ENCODE measurements around the gene MED31. TPM values are rescaled to one million over a fixed set of nuclear protein-coding genes. Genes with fewer than 3 reads are reported as not detected.

Gene MED31
- total RNA-seq, 1 experiment from 2014 or later = 17.8 TPM

- BruUV-seq (replicated peaks) = no TSS peak
- Mint-ChIP-seq H3K9me3 (ENCODE audit: unreplicated experiment) (no peaks in the 10 kb centered on the region), H3K27ac (ENCODE audit: low read depth, unreplicated experiment) (peak overlapping the region; percentile 61), H3K36me3 (ENCODE audit: insufficient read depth, unreplicated experiment) (no peaks in the 10 kb centered on the region), H3K27me3 (ENCODE audit: insufficient read depth, unreplicated experiment) (no peaks in the 10 kb centered on the region), H3K4me3 (ENCODE audit: unreplicated experiment) (no peak overlapping the region), H3K4me1 (ENCODE audit: insufficient read depth, unreplicated experiment) (peaks cover 37% of the 10 kb centered on the region)
- DNase-seq (ENCODE audit: unreplicated experiment) = peak; percentile 90
- CTCF ChIA-PET = interaction anchor here (0.6 to 8.1 kb wide), 7 partner anchors 126 to 545 kb away, joined by 3 to 73 read pairs (median 4); no protein-coding TSS in a partner anchor
- intact Hi-C loops (cut with micrococcal nuclease) = loop anchor here (5.0 kb wide), 1 partner anchor 353 kb away; the partner anchor contains the start of gene BCL6B
- no peak for TF ChIP-seq CTCF (IDR thresholded peaks at IDR 0.05; ENCODE audit: unreplicated experiment)
- POLR2A ChIA-PET = interaction anchor here (0.7 to 1.7 kb wide), 3 partner anchors 12 to 343 kb away, joined by 3 to 7 read pairs (median 4); partner anchors contain the start of gene RNASEK
These were observed 18.2 kb upstream of the MED31 start for GRCh38 chr17:6669479-6670212.

DNA sequence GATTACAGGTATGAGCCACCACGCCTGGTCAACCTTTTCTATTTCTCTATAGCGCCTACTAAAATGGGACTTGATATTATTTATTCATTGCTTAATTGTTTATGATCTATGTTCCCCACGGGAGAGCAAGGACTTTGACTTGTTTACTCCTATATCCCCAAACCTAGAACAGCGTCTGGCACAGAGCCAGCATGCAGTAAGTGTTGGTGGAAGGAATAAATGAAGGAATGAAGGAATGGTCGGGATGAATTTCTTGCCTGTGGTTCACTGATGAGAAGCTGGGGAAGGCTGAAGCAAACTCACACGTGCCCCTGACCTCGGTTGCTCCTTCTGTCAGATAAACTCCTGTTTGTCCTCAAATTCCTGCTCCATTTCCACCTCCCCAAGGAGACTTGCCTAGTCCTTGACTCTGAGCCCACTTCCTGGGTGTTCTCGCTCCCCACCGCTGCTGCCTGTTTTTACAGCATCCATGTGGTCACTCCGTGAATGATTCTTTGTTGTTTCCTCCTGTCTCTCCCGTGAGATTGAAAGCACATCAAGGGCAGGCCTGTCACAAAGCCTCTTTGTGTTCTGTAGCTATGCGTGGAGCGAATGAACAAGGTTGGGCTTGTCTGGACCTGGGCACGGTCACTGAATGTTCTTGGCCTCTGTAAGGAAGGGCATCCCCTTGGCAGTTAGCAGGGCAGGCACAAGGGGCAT lies 17.5 kb upstream of the MED31 start:
- Mint-ChIP-seq H3K4me1 (ENCODE audit: insufficient read depth, unreplicated experiment) (peaks cover 37% of the 10 kb centered on the region), H3K9me3 (ENCODE audit: unreplicated experiment) (no peaks in the 10 kb centered on the region), H3K27me3 (ENCODE audit: insufficient read depth, unreplicated experiment) (no peaks in the 10 kb centered on the region), H3K27ac (ENCODE audit: low read depth, unreplicated experiment) (peak overlapping the region; percentile 61), H3K4me3 (ENCODE audit: unreplicated experiment) (no peak overlapping the region), H3K36me3 (ENCODE audit: insufficient read depth, unreplicated experiment) (no peaks in the 10 kb centered on the region)
- DNase-seq (ENCODE audit: unreplicated experiment) = no peak
- ChIA-PET CTCF (interaction anchor here (0.6 to 8.1 kb wide), 4 partner anchors 127 to 545 kb away, joined by 3 to 73 read pairs (median 14); no protein-coding TSS in a partner anchor), POLR2A (interaction anchor here (0.7 to 1.7 kb wide), 2 partner anchors 13 to 342 kb away, joined by 3 to 4 read pairs; no protein-coding TSS in a partner anchor)
- TF ChIP-seq CTCF (IDR thresholded peaks at IDR 0.05; ENCODE audit: unreplicated experiment) = no peak
- intact Hi-C loops (cut with micrococcal nuclease) = loop anchor here (5.0 kb wide), 1 partner anchor 353 kb away; the partner anchor contains the start of gene BCL6B
- no TSS peak for BruUV-seq (replicated peaks)

GRCh38 chr17:6668219-6668618 lies 16.8 kb upstream of the MED31 start:
- no peak overlapping the region for H3K4me3 Mint-ChIP-seq (ENCODE audit: unreplicated experiment)
- peaks cover 37% of the 10 kb centered on the region for H3K4me1 Mint-ChIP-seq (ENCODE audit: insufficient read depth, unreplicated experiment)
- no TSS peak for BruUV-seq (replicated peaks)
- H3K9me3 Mint-ChIP-seq (ENCODE audit: unreplicated experiment) = no peaks in the 10 kb centered on the region
- DNase-seq (ENCODE audit: unreplicated experiment) = no peak
- no peaks in the 10 kb centered on the region for H3K27me3 Mint-ChIP-seq (ENCODE audit: insufficient read depth, unreplicated experiment)
- peak overlapping the region; percentile 5 for H3K27ac Mint-ChIP-seq (ENCODE audit: low read depth, unreplicated experiment)
- intact Hi-C loops (cut with micrococcal nuclease) = loop anchor here (5.0 kb wide), 1 partner anchor 354 kb away; the partner anchor contains the start of gene BCL6B
- no peaks in the 10 kb centered on the region for H3K36me3 Mint-ChIP-seq (ENCODE audit: insufficient read depth, unreplicated experiment)
- CTCF ChIA-PET = interaction anchor here (0.6 to 8.1 kb wide), 5 partner anchors 145 to 335 kb away, joined by 3 to 73 read pairs (median 4); no protein-coding TSS in a partner anchor
- TF ChIP-seq CTCF (IDR thresholded peaks at IDR 0.05; ENCODE audit: unreplicated experiment) = no peak
- POLR2A ChIA-PET = interaction anchor here (0.7 to 2.6 kb wide), 2 partner anchors 27 to 344 kb away, joined by 3 to 9 read pairs; partner anchors contain the start of gene RNASEK

All from MCF 10A (cell line).